Common myeloid progenitor, CD34-positive (primary cell): ENCODE measurements around the gene MAGI1.

Source experiments
- CTCF ChIA-PET: fragments of 350-600 bp; sonication (Branson Sonifier 250); formaldehyde crosslinking; loops from one replicate; lab custom pipeline; 2021; ENCODE audit warnings: antibody characterized with exemption; lab: Charles Lee
- POLR2A ChIA-PET: fragments of 350-600 bp; sonication (Branson Sonifier 250); formaldehyde crosslinking; loops from one replicate; lab custom pipeline; 2021; ENCODE audit warnings: antibody characterized with exemption; lab: Charles Lee
- DNase-seq, 3 donors: peaks; one replicate each; pipeline versions ENCODE4 v3.0.0 to v3.0.0-alpha.2; 2013
- H3K27ac ChIP-seq, 2 experiments: 1 replicate in 1 of 2; 2 replicates in 1 of 2; pipeline ENCODE4 v1.7.0; 2013; ENCODE audit warnings: inconsistent platforms in 2 of 2, low read length in 2 of 2, mild to moderate bottlenecking in 2 of 2, low read depth in 1 of 2, moderate library complexity in 1 of 2; ENCODE audit not compliant: severe bottlenecking in 2 of 2, insufficient read depth in 1 of 2, poor library complexity in 1 of 2
- H3K27me3 ChIP-seq, 5 experiments: replicated peaks in 2 of 5; 1 replicate in 3 of 5; 2 replicates in 2 of 5; pipeline versions ENCODE4 v1.6.1 to v1.7.0; 2013; ENCODE audit warnings: low read length in 4 of 5, mild to moderate bottlenecking in 2 of 5, moderate library complexity in 2 of 5, inconsistent platforms in 1 of 5; ENCODE audit not compliant: insufficient read depth in 5 of 5, control insufficient read depth in 4 of 5
- H3K36me3 ChIP-seq, 4 experiments: 1 replicate in 2 of 4; 2 replicates in 2 of 4; pipeline versions ENCODE4 v1.6.1 to v1.7.0; 2013; ENCODE audit warnings: low read length in 3 of 4, control low read depth in 1 of 4, mild to moderate bottlenecking in 1 of 4; ENCODE audit not compliant: control insufficient read depth in 4 of 4, insufficient read depth in 4 of 4
- H3K4me1 ChIP-seq, 4 experiments: 1 replicate in 3 of 4; 2 replicates in 1 of 4; pipeline versions ENCODE4 v1.6.1 to v1.7.1; 2013; ENCODE audit warnings: low read length in 3 of 4, mild to moderate bottlenecking in 3 of 4, control low read depth in 1 of 4, inconsistent platforms in 1 of 4, moderate library complexity in 1 of 4; ENCODE audit not compliant: control insufficient read depth in 4 of 4, insufficient read depth in 4 of 4; ENCODE audit errors: control extremely low read depth in 1 of 4
- H3K4me3 ChIP-seq, 7 experiments: 1 replicate in 4 of 7; 2 replicates in 3 of 7; pipeline versions ENCODE4 v1.5.1 to v1.7.0; 2013; ENCODE audit warnings: mild to moderate bottlenecking in 7 of 7, low read length in 6 of 7, moderate library complexity in 6 of 7, inconsistent platforms in 2 of 7, low read depth in 2 of 7, control low read depth in 1 of 7; ENCODE audit not compliant: insufficient read depth in 4 of 7, control insufficient read depth in 1 of 7; ENCODE audit errors: extremely low read depth in 1 of 7
- H3K9me3 ChIP-seq, 5 experiments: 1 replicate in 4 of 5; 2 replicates in 1 of 5; pipeline versions ENCODE4 v1.6.1 to v1.7.1; 2013; ENCODE audit warnings: low read length in 4 of 5, mild to moderate bottlenecking in 2 of 5, inconsistent platforms in 1 of 5, low read depth in 1 of 5, moderate library complexity in 1 of 5; ENCODE audit not compliant: control insufficient read depth in 4 of 5, insufficient read depth in 2 of 5; ENCODE audit errors: control extremely low read depth in 1 of 5
- WGBS: methylation state at CpG from one replicate; pipeline ENCODE4 v1.1.5; 2013; ENCODE audit not compliant: insufficient coverage; 5-methylcytosine and 5-hydroxymethylcytosine counted together

Gene MAGI1

GRCh38 chr3:65331730-65332129, 707.0 kb downstream of the MAGI1 start:
- H3K27me3 ChIP-seq, result peaks cover 0 to 5% (median 0%) of the 10 kb centered on the region in 5 experiments
- no peaks in the 10 kb centered on the region for H3K36me3 ChIP-seq
- no peaks in the 10 kb centered on the region for H3K4me1 ChIP-seq
- no peak overlapping the region for H3K27ac ChIP-seq
- CTCF ChIA-PET, result no interaction called here
- no peaks in the 10 kb centered on the region for H3K9me3 ChIP-seq
- WGBS, result 100% methylated on average over 2 of the region's 3 CpGs
- DNase-seq, result no peak
- POLR2A ChIA-PET, result no interaction called here
- no peak overlapping the region for H3K4me3 ChIP-seq

GRCh38 chr3:65330072-65330471, 708.6 kb downstream of the MAGI1 start:
- Histone ChIP-seq H3K27ac (no peak overlapping the region), H3K4me3 (no peak overlapping the region), H3K36me3 (no peaks in the 10 kb centered on the region), H3K4me1 (no peaks in the 10 kb centered on the region), H3K9me3 (no peaks in the 10 kb centered on the region), H3K27me3 (no peaks in the 10 kb centered on the region)
- no peak for DNase-seq
- ChIA-PET CTCF (no interaction called here), POLR2A (no interaction called here)
- WGBS, result 84% methylated on average over 4 of the region's 6 CpGs

- ChIA-PET CTCF (no interaction called here), POLR2A (no interaction called here)
- no peaks in the 10 kb centered on the region for H3K4me1 ChIP-seq
- H3K9me3 ChIP-seq, result no peaks in the 10 kb centered on the region
- no peak overlapping the region for H3K27ac ChIP-seq
- no peak for DNase-seq
- 88% methylated on average over 1 of the region's 4 CpGs for WGBS
- no peak overlapping the region for H3K4me3 ChIP-seq
- H3K27me3 ChIP-seq, result no peaks in the 10 kb centered on the region
- H3K36me3 ChIP-seq, result no peaks in the 10 kb centered on the region
Observed at GRCh38 chr3:65328148-65328547, 710.6 kb downstream of the MAGI1 start.

- no peaks in the 10 kb centered on the region for H3K27me3 ChIP-seq
- DNase-seq, result no peak
- H3K9me3 ChIP-seq, result no peaks in the 10 kb centered on the region
- no peak overlapping the region for H3K27ac ChIP-seq
- POLR2A ChIA-PET, result no interaction called here
- H3K4me3 ChIP-seq, result no peak overlapping the region
- H3K4me1 ChIP-seq, result no peaks in the 10 kb centered on the region
- H3K36me3 ChIP-seq, result no peaks in the 10 kb centered on the region
- CTCF ChIA-PET, result no interaction called here
- 93% methylated on average over 2 of the region's 3 CpGs for WGBS
Observed at GRCh38 chr3:65326574-65326973, 712.1 kb downstream of the MAGI1 start.

GRCh38 chr3:65322910-65323309, 715.8 kb downstream of the MAGI1 start:
- Histone ChIP-seq H3K4me1 (no peaks in the 10 kb centered on the region), H3K27ac (no peak overlapping the region), H3K36me3 (no peaks in the 10 kb centered on the region), H3K27me3 (no peaks in the 10 kb centered on the region), H3K9me3 (peaks cover 0 to 3% (median 0%) of the 10 kb centered on the region in 5 experiments), H3K4me3 (no peak overlapping the region)
- ChIA-PET CTCF (no interaction called here), POLR2A (no interaction called here)
- no peak for DNase-seq
- WGBS, result 94% methylated on average over 5 of the region's 7 CpGs

GRCh38 chr3:65318231-65318630, 720.5 kb downstream of the MAGI1 start:
- no peak for DNase-seq
- CTCF ChIA-PET, result no interaction called here
- peaks cover 0 to 4% (median 0%) of the 10 kb centered on the region in 5 experiments for H3K9me3 ChIP-seq
- H3K36me3 ChIP-seq, result no peaks in the 10 kb centered on the region
- H3K27ac ChIP-seq, result no peak overlapping the region
- WGBS, result 100% methylated on average over 1 of the region's 1 CpG
- POLR2A ChIA-PET, result no interaction called here
- H3K4me3 ChIP-seq, result no peak overlapping the region
- H3K27me3 ChIP-seq, result no peaks in the 10 kb centered on the region
- no peaks in the 10 kb centered on the region for H3K4me1 ChIP-seq

GRCh38 chr3:65314916-65315315, 723.8 kb downstream of the MAGI1 start:
- H3K4me1 ChIP-seq, result no peaks in the 10 kb centered on the region
- no peaks in the 10 kb centered on the region for H3K27me3 ChIP-seq
- H3K9me3 ChIP-seq, result peaks cover 0 to 4% (median 0%) of the 10 kb centered on the region in 5 experiments
- ChIA-PET POLR2A (no interaction called here), CTCF (interaction anchor here (0.6 kb wide), 1 partner anchor 1717 kb away, joined by 3 read pairs; no protein-coding TSS in a partner anchor)
- no peak for DNase-seq
- no CpG with 5 or more reads among the region's 1 CpG for WGBS
- H3K27ac ChIP-seq, result no peak overlapping the region
- H3K36me3 ChIP-seq, result no peaks in the 10 kb centered on the region
- no peak overlapping the region for H3K4me3 ChIP-seq
